ENCODE results near the gene ZSCAN9. TPM values are rescaled to one million over a fixed set of nuclear protein-coding genes. Genes with fewer than 3 reads are reported as not detected.

Gene ZSCAN9
- total and polyA plus RNA-seq, 2 of the 13 experiments (the other 11 are each of a cell fraction or from before 2014, with no cell fraction given): 14.6 to 17.8 TPM

- TF ChIP-seq PRDM10 (CRISPR knock-in tag; IDR thresholded peaks at IDR 0.05; ENCODE audit: low read depth): peak; percentile 80
- no peak for TF ChIP-seq ZNF512B (CRISPR knock-in tag; IDR thresholded peaks at IDR 0.05; ENCODE audit: borderline replicate concordance)
- TF ChIP-seq ZHX1 (CRISPR knock-in tag; IDR thresholded peaks at IDR 0.05; ENCODE audit: low read depth): peak; percentile 77; the same call in 1 of the 2 replicates
- TF ChIP-seq NR2F1 (CRISPR knock-in tag; IDR thresholded peaks at IDR 0.05): peak in 1 of 2 experiments; percentile 44; a peak in 1 of 4 replicates
- peak; percentile 79; the same call in 1 of the 2 replicates for TF ChIP-seq ZNF784 (CRISPR knock-in tag; IDR thresholded peaks at IDR 0.05; ENCODE audit: borderline replicate concordance)
- TF ChIP-seq GPBP1L1 (CRISPR knock-in tag; IDR thresholded peaks at IDR 0.05): no peak
- TF ChIP-seq ZBTB21 (CRISPR knock-in tag; IDR thresholded peaks at IDR 0.05): no peak
- no peak for TF ChIP-seq CEBPZ (IDR thresholded peaks at IDR 0.05; ENCODE audit: low read length)
- TF ChIP-seq SYNCRIP (IDR thresholded peaks at IDR 0.05; ENCODE audit: insufficient read depth, low read depth, low read length): no peak
Measured at GRCh38 chr6:28225056-28225834, at the start of gene ZSCAN9 (continued).
